Heart left ventricle (tissue), 16 donors: ENCODE data around the gene LMX1A. TPM values are rescaled to one million over a fixed set of nuclear protein-coding genes. Genes with fewer than 3 reads are reported as not detected.

Experiments used
- ATAC-seq, 4 donors: fragments of 200-7000 bp; cut with Tn5 transposase; one replicate each; pipeline ENCODE4 v1.9.1; 2020 to 2022; ENCODE audit warnings: moderate library complexity in 4 of 4, mild to moderate bottlenecking in 3 of 4, moderate number of reproducible peaks in 1 of 4
- DNase-seq, 5 donors: peaks; one replicate each; pipeline ENCODE4 v3.0.0-alpha.2; 2020
- H3K27ac ChIP-seq, 12 donors: fragments of 200-600 bp; sonication (generic) in 4 of 12; one replicate each; pipeline versions ENCODE4 v1.5.0 to v1.8.0; 2016 to 2022; ENCODE audit warnings: mild to moderate bottlenecking in 2 of 12
- H3K27me3 ChIP-seq, 9 donors: fragments of 200-600 bp; sonication (generic) in 2 of 9; one replicate each; pipeline versions ENCODE4 v1.5.1 to v1.8.0; 2016 to 2022; ENCODE audit warnings: mild to moderate bottlenecking in 3 of 9
- H3K36me3 ChIP-seq, 9 donors: fragments of 200-600 bp; sonication (generic) in 2 of 9; one replicate each; pipeline versions ENCODE4 v1.5.0 to v1.8.0; 2018 to 2022; ENCODE audit warnings: mild to moderate bottlenecking in 2 of 9
- H3K4me1 ChIP-seq, 12 donors: fragments of 200-600 bp; sonication (generic) in 4 of 12; one replicate each; pipeline versions ENCODE4 v1.5.0 to v1.8.0; 2016 to 2022; ENCODE audit warnings: mild to moderate bottlenecking in 3 of 12
- H3K4me3 ChIP-seq, 12 donors: fragments of 200-600 bp; sonication (generic) in 4 of 12; one replicate each; pipeline versions ENCODE4 v1.5.0 to v1.8.0; 2017 to 2022; ENCODE audit warnings: mild to moderate bottlenecking in 9 of 12, moderate library complexity in 4 of 12
- H3K9me3 ChIP-seq, 12 donors: fragments of 200-600 bp; sonication (generic) in 4 of 12; one replicate each; pipeline versions ENCODE4 v1.5.0 to v1.8.0; 2016 to 2022; ENCODE audit warnings: mild to moderate bottlenecking in 1 of 12
- CTCF ChIP-seq, 12 donors: fragments of 200-600 bp; sonication (generic) in 4 of 12; IDR thresholded peaks; one replicate each; pipeline versions ENCODE4 v1.5.0 to v1.8.0; 2018 to 2022; ENCODE audit warnings: antibody characterized with exemption in 12 of 12, mild to moderate bottlenecking in 5 of 12
- POLR2A ChIP-seq, 2 donors: fragments of 450-650 bp; IDR thresholded peaks; one replicate each; pipeline ENCODE4 v1.6.1; 2017; ENCODE audit warnings: antibody characterized with exemption in 2 of 2, mild to moderate bottlenecking in 2 of 2, moderate library complexity in 2 of 2
- WGBS, 4 donors: extraction: QIAGEN DNeasy Blood & Tissue Kit in 2 of 4; methylation state at CpG; one replicate each; pipeline versions ENCODE4 v1.1.5 to v1.1.7; 2013 to 2018; 5-methylcytosine and 5-hydroxymethylcytosine counted together
- intact Hi-C, 10 donors: fragments of 100-400 bp; cut with DNase I; formaldehyde crosslinking; loops; one replicate each; pipeline versions ENCODE4 v1.11.1 to v1.14.2; 2022
- polyA plus RNA-seq, 2 donors: library from polyadenylated mRNA; stranded (reverse); fragments of 200-250 nt; gene quantifications; one replicate each; pipeline ENCODE4 v1.2.3, GENCODE V29; 2013
- total RNA-seq, 9 donors: library from RNA; depleted of rRNA in 2 of 9; stranded (reverse); fragments of >200 nt in 2 of 9; fragmentation: NEBNext Ultra II Directional in 3 of 9; extraction: Animal tissue kit (Norgen Biotek cat#: 25700) in 3 of 9; gene quantifications; one replicate each; pipeline versions ENCODE4 v1.1.0 to v1.2.4, GENCODE V29; 2016 to 2023
- donor health status: ischemic (EF 13 %, LVEDD 7.1; RV severe dilation, severe dysfunction).
- donor health status: healthy with polysubstance abuse.
- donor health status: DM: no; HTN: yes; CAD: no.
- donor health status: DM: no; HTN: no; CAD: no.
- donor health status: ischemic (EF 25% LVEDD 6.9; RV normal size, moderate dysfunction).
- donor health status: ischemic (EF 25% LVEDD 5.7; RV mildly dilated, moderate dysfunction).
- donor health status: healthy.
- donor health status: DM: yes; HTN: yes; CAD: no.
- donor health status: ischemic (EF 35%, LVEDD 5.7; RV mildly dilated, moderate dysfunction).
- donor health status: nonischemic (EF 11% LVEDD 7.7; RV severe dilation, severe dysfunction).
- donor health status: DM: yes; HTN: yes; CAD: no.
- donor health status: PGD.
- donor health status: ischemic (EF 29% LVEDD 5.4; RV normal size, mild dysfunction).
- donor health status: nonischemic (EF 23%, LVEDD 6.1; RV moderate dilation, normal function).

Gene LMX1A
- total and polyA plus RNA-seq, 11 donors, result 0.03 to 0.37 (median 0.14) TPM; not detected in 5

- no peak for TF ChIP-seq POLR2A (IDR thresholded peaks at IDR 0.05)
- no peak for TF ChIP-seq CTCF (IDR thresholded peaks at IDR 0.05)
- H3K27ac ChIP-seq, result no peak overlapping the region
- DNase-seq (no peak), ATAC-seq (no peak)
- no peaks in the 10 kb centered on the region for H3K36me3 ChIP-seq
- WGBS, 4 donors, result 42 to 53% (median 47%) methylated on average over 2 of the region's 2 CpGs
- H3K4me3 ChIP-seq, result no peak overlapping the region
- peaks cover 0 to 25% (median 0%) of the 10 kb centered on the region in 9 donors for H3K27me3 ChIP-seq
- H3K9me3 ChIP-seq, result no peaks in the 10 kb centered on the region
- peaks cover 0 to 4% (median 0%) of the 10 kb centered on the region in 12 donors for H3K4me1 ChIP-seq
- intact Hi-C loops, result loop anchor here in 1 of 10 donors (10.0 kb wide), 1 partner anchor 111 kb away; no protein-coding TSS in a partner anchor
Measured at GRCh38 chr1:165253818-165254254, 102.7 kb downstream of the LMX1A start.

GRCh38 chr1:165248969-165249571 is 107.4 kb downstream of the LMX1A start:
- 74 to 84% (median 80%) methylated on average over 4 to 5 of the region's 5 CpGs for WGBS, 4 donors
- H3K27me3 ChIP-seq, result peaks cover 0 to 6% (median 0%) of the 10 kb centered on the region in 9 donors
- no peak overlapping the region for H3K4me3 ChIP-seq
- DNase-seq (no peak), ATAC-seq (no peak)
- TF ChIP-seq CTCF (IDR thresholded peaks at IDR 0.05) (no peak), POLR2A (IDR thresholded peaks at IDR 0.05) (no peak)
- no peaks in the 10 kb centered on the region for H3K9me3 ChIP-seq
- no peaks in the 10 kb centered on the region for H3K36me3 ChIP-seq
- no peaks in the 10 kb centered on the region for H3K4me1 ChIP-seq
- intact Hi-C loops, result no loop called here
- H3K27ac ChIP-seq, result no peak overlapping the region

- 87 to 90% (median 89%) methylated on average over 4 of the region's 4 CpGs for WGBS, 4 donors
- Histone ChIP-seq H3K27ac (no peak overlapping the region), H3K4me3 (no peak overlapping the region), H3K9me3 (no peaks in the 10 kb centered on the region), H3K4me1 (peaks cover 0 to 5% (median 0%) of the 10 kb centered on the region in 12 donors), H3K36me3 (no peaks in the 10 kb centered on the region), H3K27me3 (peaks cover 0 to 21% (median 10%) of the 10 kb centered on the region in 9 donors)
- DNase-seq (no peak), ATAC-seq (no peak)
- intact Hi-C loops, result no loop called here
- TF ChIP-seq CTCF (IDR thresholded peaks at IDR 0.05) (no peak), POLR2A (IDR thresholded peaks at IDR 0.05) (no peak)
Measured at GRCh38 chr1:165241952-165242351, 114.6 kb downstream of the LMX1A start.

- Histone ChIP-seq H3K4me1 (peaks cover 0 to 5% (median 0%) of the 10 kb centered on the region in 12 donors), H3K27ac (no peak overlapping the region), H3K36me3 (no peaks in the 10 kb centered on the region), H3K9me3 (no peaks in the 10 kb centered on the region), H3K27me3 (peaks cover 0 to 26% (median 14%) of the 10 kb centered on the region in 9 donors), H3K4me3 (no peak overlapping the region)
- intact Hi-C loops, result no loop called here
- DNase-seq (no peak), ATAC-seq (no peak)
- WGBS, 4 donors, result 76 to 89% (median 82%) methylated on average over 2 of the region's 2 CpGs
- TF ChIP-seq CTCF (IDR thresholded peaks at IDR 0.05), result no peak
- TF ChIP-seq POLR2A (IDR thresholded peaks at IDR 0.05), result no peak
Measured at GRCh38 chr1:165241321-165241720, 115.2 kb downstream of the LMX1A start.
